ENCODE data around the gene THTPA. TPM values are rescaled to one million over a fixed set of nuclear protein-coding genes. Genes with fewer than 3 reads are reported as not detected.

THTPA gene
- total and polyA plus RNA-seq, 2 of the 13 experiments (the other 11 are each of a cell fraction or from before 2014, with no cell fraction given): 7.4 to 8.7 TPM

DNA sequence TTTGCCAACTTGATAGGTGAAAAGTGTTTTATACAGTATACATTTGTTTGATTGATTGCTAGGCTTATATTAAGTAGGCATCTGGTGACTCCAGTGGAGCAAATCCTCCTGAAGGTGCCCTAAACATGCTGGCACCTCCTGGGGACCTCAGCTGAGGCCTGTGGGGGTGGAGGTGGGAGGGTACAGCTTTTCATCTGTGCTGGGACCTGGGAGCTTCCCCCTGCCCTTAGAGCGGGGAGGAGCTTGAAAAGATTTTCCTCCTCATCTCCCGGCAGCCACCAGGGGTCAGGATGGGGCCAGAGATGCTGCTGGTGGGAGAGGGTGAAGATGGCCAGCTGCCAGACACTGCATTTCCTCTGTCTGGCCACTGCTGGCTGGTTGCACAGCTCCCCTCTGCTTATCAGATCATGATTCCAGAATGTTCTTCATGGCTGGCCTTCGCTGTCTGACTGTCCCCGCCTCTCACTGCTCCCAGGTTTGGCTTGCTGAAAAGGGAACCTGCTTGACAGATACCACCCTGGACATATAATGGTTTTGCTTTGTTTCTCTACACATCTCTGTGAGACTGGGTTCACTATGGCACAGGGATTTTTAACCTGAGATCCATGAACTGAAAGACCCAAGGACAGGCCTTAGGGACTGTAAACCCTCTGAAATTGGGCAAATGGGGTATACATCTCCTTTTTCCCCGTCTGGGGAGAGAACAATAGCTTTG, 33.0 kb downstream of the THTPA start (continued):
- peak; percentile 99 for TF ChIP-seq CBX1 (IDR thresholded peaks at IDR 0.05; ENCODE audit: low read depth)
- peak; percentile 50; the same call in 1 of the 2 replicates for TF ChIP-seq MAF1 (CRISPR knock-in tag; IDR thresholded peaks at IDR 0.05; ENCODE audit: borderline replicate concordance)
- TF ChIP-seq KLF15 (CRISPR knock-in tag; IDR thresholded peaks at IDR 0.05; ENCODE audit: borderline replicate concordance): no peak
- peak; percentile 57; the same call in 1 of the 2 replicates for TF ChIP-seq ZBTB21 (CRISPR knock-in tag; IDR thresholded peaks at IDR 0.05)
- TF ChIP-seq MEF2D (CRISPR knock-in tag; IDR thresholded peaks at IDR 0.05): peak; percentile 88
- no peak for TF ChIP-seq FOXP1 (IDR thresholded peaks at IDR 0.05)
- TF ChIP-seq FOXP1 (CRISPR knock-in tag; IDR thresholded peaks at IDR 0.05): peak; percentile 50; the same call in 1 of the 2 replicates
- peak; percentile 82 for TF ChIP-seq ETV5 (CRISPR knock-in tag; IDR thresholded peaks at IDR 0.05; ENCODE audit: borderline replicate concordance)
- TF ChIP-seq, protein P1, sequence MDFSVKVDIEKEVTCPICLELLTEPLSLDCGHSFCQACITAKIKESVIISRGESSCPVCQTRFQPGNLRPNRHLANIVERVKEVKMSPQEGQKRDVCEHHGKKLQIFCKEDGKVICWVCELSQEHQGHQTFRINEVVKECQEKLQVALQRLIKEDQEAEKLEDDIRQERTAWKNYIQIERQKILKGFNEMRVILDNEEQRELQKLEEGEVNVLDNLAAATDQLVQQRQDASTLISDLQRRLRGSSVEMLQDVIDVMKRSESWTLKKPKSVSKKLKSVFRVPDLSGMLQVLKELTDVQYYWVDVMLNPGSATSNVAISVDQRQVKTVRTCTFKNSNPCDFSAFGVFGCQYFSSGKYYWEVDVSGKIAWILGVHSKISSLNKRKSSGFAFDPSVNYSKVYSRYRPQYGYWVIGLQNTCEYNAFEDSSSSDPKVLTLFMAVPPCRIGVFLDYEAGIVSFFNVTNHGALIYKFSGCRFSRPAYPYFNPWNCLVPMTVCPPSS (IDR thresholded peaks at IDR 0.05): no peak
- TF ChIP-seq FOXM1 (CRISPR knock-in tag; IDR thresholded peaks at IDR 0.05): no peak
- no peak for TF ChIP-seq RORA (CRISPR knock-in tag; IDR thresholded peaks at IDR 0.05)
- TF ChIP-seq ZNF646 (CRISPR knock-in tag; IDR thresholded peaks at IDR 0.05): no peak
- TF ChIP-seq, protein P2, sequence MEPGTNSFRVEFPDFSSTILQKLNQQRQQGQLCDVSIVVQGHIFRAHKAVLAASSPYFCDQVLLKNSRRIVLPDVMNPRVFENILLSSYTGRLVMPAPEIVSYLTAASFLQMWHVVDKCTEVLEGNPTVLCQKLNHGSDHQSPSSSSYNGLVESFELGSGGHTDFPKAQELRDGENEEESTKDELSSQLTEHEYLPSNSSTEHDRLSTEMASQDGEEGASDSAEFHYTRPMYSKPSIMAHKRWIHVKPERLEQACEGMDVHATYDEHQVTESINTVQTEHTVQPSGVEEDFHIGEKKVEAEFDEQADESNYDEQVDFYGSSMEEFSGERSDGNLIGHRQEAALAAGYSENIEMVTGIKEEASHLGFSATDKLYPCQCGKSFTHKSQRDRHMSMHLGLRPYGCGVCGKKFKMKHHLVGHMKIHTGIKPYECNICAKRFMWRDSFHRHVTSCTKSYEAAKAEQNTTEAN (CRISPR knock-in tag; conservative IDR thresholded peaks at IDR 0.05): peak; percentile 88
- TF ChIP-seq, protein P3, sequence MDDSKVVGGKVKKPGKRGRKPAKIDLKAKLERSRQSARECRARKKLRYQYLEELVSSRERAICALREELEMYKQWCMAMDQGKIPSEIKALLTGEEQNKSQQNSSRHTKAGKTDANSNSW (CRISPR knock-in tag; IDR thresholded peaks at IDR 0.05; ENCODE audit: borderline replicate concordance): no peak
- no peak for TF ChIP-seq CENPT (CRISPR knock-in tag; IDR thresholded peaks at IDR 0.05; ENCODE audit: low read depth)

Data from HepG2 (cell line).